ENCODE data around the gene MROH9. TPM values are rescaled to one million over a fixed set of nuclear protein-coding genes. Genes with fewer than 3 reads are reported as not detected.

Gene MROH9
- total and polyA plus RNA-seq, 2 of the 13 experiments (the other 11 are each of a cell fraction or from before 2014, with no cell fraction given) = not detected

- TF ChIP-seq ZBTB46 (CRISPR knock-in tag; IDR thresholded peaks at IDR 0.05; ENCODE audit: borderline replicate concordance) = no peak
- TF ChIP-seq ZNF562 (CRISPR knock-in tag; IDR thresholded peaks at IDR 0.05; ENCODE audit: borderline replicate concordance) = no peak
- no peak for TF ChIP-seq ZNF589 (CRISPR knock-in tag; conservative IDR thresholded peaks at IDR 0.05)
- no peak for TF ChIP-seq FOXK1 (CRISPR knock-in tag; IDR thresholded peaks at IDR 0.05; ENCODE audit: borderline replicate concordance, low read depth)
- no peak for TF ChIP-seq KDM1A (CRISPR knock-in tag; IDR thresholded peaks at IDR 0.05)
- TF ChIP-seq ZMAT5 (CRISPR knock-in tag; IDR thresholded peaks at IDR 0.05; ENCODE audit: borderline replicate concordance, low read depth) = no peak
- TF ChIP-seq MNT (IDR thresholded peaks at IDR 0.05) = no peak
These were observed 43.5 kb upstream of the MROH9 start (continued) for GRCh38 chr1:170891872-170892271.

- no peak overlapping the region for H2AFZ ChIP-seq (ENCODE audit: low read length)
- no peaks in the 10 kb centered on the region for H3K9me3 ChIP-seq (ENCODE audit: low read length)
- no TSS peak for BruUV-seq (replicated peaks)
- no peaks in the 10 kb centered on the region for H3K4me1 ChIP-seq (ENCODE audit: insufficient read depth, low read length)
- H3K9ac ChIP-seq (ENCODE audit: insufficient read depth, low read depth, low read length) = no peak overlapping the region
- H3K4me2 ChIP-seq (ENCODE audit: low read depth, low read length) = no peak overlapping the region
- WGBS (ENCODE audit: low lambda C conversion rate) = 14% methylated on average over 2 of the region's 2 CpGs
- FAIRE-seq (no peak), DNase-seq (ENCODE audit: low spot score) (no peak), ATAC-seq (no peak)
- H3K4me3 ChIP-seq (replicated peaks in 1 of 3; ENCODE audit: insufficient read depth in 1 of 3, low read depth in 2 of 3, low read length in 3 of 3) = no peak overlapping the region
- no peaks in the 10 kb centered on the region for H3K79me2 ChIP-seq (ENCODE audit: insufficient read depth, low read length)
- H4K20me1 ChIP-seq (ENCODE audit: insufficient read depth, low read length) = no peaks in the 10 kb centered on the region
- intact Hi-C loops (cut with micrococcal nuclease; ENCODE audit: unreplicated experiment) = no loop called here
- H3K27ac ChIP-seq (ENCODE audit: extremely low read length, insufficient read depth, low read length) = no peak overlapping the region
- CTCF ChIA-PET (ENCODE audit: low intra/inter-chr PET ratio, low total read pairs) = no interaction called here
- H3K27me3 ChIP-seq (ENCODE audit: control insufficient read depth in 1 of 2, insufficient read depth in 2 of 2, low read length in 2 of 2) = no peaks in the 10 kb centered on the region
- in situ Hi-C loops (cut with HindIII; ENCODE audit: extremely low pct_ligation_motif_present, low pct_unique_long_range_greater_than_20kb) = no loop called here
- H3K36me3 ChIP-seq (replicated peaks in 1 of 2; ENCODE audit: control insufficient read depth in 1 of 2, insufficient read depth in 2 of 2, low read length in 2 of 2) = no peaks in the 10 kb centered on the region
- POLR2A ChIA-PET = no interaction called here
- no peak for TF ChIP-seq NR2F2 (IDR thresholded peaks at IDR 0.05; ENCODE audit: borderline replicate concordance, low read depth)
- TF ChIP-seq CTCF (CRISPR knock-in tag; IDR thresholded peaks at IDR 0.05) = no peak
- no peak for TF ChIP-seq ETS1 (CRISPR knock-in tag; IDR thresholded peaks at IDR 0.05)
- TF ChIP-seq ZNF740 (CRISPR knock-in tag; IDR thresholded peaks at IDR 0.05) = no peak
- no peak for TF ChIP-seq NR2C2 (CRISPR knock-in tag; IDR thresholded peaks at IDR 0.05; ENCODE audit: borderline replicate concordance)
- TF ChIP-seq MTF1 (CRISPR knock-in tag; IDR thresholded peaks at IDR 0.05) = no peak
- no peak for TF ChIP-seq KLF13 (CRISPR knock-in tag; IDR thresholded peaks at IDR 0.05)
- TF ChIP-seq ZNF441 (CRISPR knock-in tag; IDR thresholded peaks at IDR 0.05; ENCODE audit: borderline replicate concordance) = no peak
- TF ChIP-seq KDM6A (CRISPR knock-in tag; IDR thresholded peaks at IDR 0.05; ENCODE audit: low read depth) = no peak
- TF ChIP-seq ATF1 (CRISPR knock-in tag; IDR thresholded peaks at IDR 0.05) = no peak
These were observed 41.6 kb upstream of the MROH9 start for GRCh38 chr1:170893655-170894297.
